NCI-H1105 (cell line): ENCODE measurements around the gene BRINP1.

ENCODE experiments used
- DNase-seq: peaks from one replicate; lab custom pipeline; 2025; lab: John Stamatoyannopoulos, UW

BRINP1 gene

GRCh38 chr9:119339056-119339455, 30.2 kb downstream of the BRINP1 start:
- no peak for DNase-seq

- no peak for DNase-seq
These were observed 31.7 kb downstream of the BRINP1 start for GRCh38 chr9:119337573-119337972.

GRCh38 chr9:119334745-119335144, 34.5 kb downstream of the BRINP1 start:
- no peak for DNase-seq

GRCh38 chr9:119333507-119334229, 35.6 kb downstream of the BRINP1 start:
- no peak for DNase-seq

GRCh38 chr9:119332522-119332921, 36.7 kb downstream of the BRINP1 start:
- no peak for DNase-seq

- DNase-seq, result no peak
These were observed 47.1 kb downstream of the BRINP1 start for GRCh38 chr9:119322184-119322583.

- no peak for DNase-seq
These were observed 50.9 kb downstream of the BRINP1 start for GRCh38 chr9:119318371-119318770.

GRCh38 chr9:119313846-119314245, 55.4 kb downstream of the BRINP1 start:
- no peak for DNase-seq

- no peak for DNase-seq
These were observed 58.5 kb downstream of the BRINP1 start for GRCh38 chr9:119310741-119311140.

GRCh38 chr9:119307471-119307870, 61.8 kb downstream of the BRINP1 start:
- no peak for DNase-seq

- DNase-seq, result no peak
These were observed 64.7 kb downstream of the BRINP1 start for GRCh38 chr9:119304555-119304954.

GRCh38 chr9:119302988-119303698, 66.1 kb downstream of the BRINP1 start:
- DNase-seq, result no peak

- DNase-seq, result no peak
These were observed 71.0 kb downstream of the BRINP1 start for GRCh38 chr9:119298076-119298853.

- DNase-seq, result no peak
These were observed 77.7 kb downstream of the BRINP1 start for GRCh38 chr9:119291554-119291953.

- DNase-seq, result peak; percentile 28
These were observed 79.3 kb downstream of the BRINP1 start for GRCh38 chr9:119289740-119290433.

GRCh38 chr9:119284587-119285337, 84.5 kb downstream of the BRINP1 start:
- no peak for DNase-seq

- no peak for DNase-seq
These were observed 85.1 kb downstream of the BRINP1 start for GRCh38 chr9:119284118-119284517.

- DNase-seq, result no peak
These were observed 86.0 kb downstream of the BRINP1 start for GRCh38 chr9:119283078-119283794.

- no peak for DNase-seq
These were observed 86.7 kb downstream of the BRINP1 start for GRCh38 chr9:119282476-119283077.

GRCh38 chr9:119280740-119281485, 88.3 kb downstream of the BRINP1 start:
- no peak for DNase-seq
